HG03039 (cell line): ENCODE results near the gene OBSCN.

ENCODE experiments used
- ATAC-seq: cut with Tn5 transposase; IDR thresholded peaks from one replicate; pipeline ENCODE4 v1.9.1; 2021; ENCODE audit warnings: mild to moderate bottlenecking, moderate library complexity; ENCODE audit not compliant: unreplicated experiment

The OBSCN gene

GRCh38 chr1:228337711-228338520, 130.1 kb downstream of the OBSCN start:
- no peak for ATAC-seq

DNA sequence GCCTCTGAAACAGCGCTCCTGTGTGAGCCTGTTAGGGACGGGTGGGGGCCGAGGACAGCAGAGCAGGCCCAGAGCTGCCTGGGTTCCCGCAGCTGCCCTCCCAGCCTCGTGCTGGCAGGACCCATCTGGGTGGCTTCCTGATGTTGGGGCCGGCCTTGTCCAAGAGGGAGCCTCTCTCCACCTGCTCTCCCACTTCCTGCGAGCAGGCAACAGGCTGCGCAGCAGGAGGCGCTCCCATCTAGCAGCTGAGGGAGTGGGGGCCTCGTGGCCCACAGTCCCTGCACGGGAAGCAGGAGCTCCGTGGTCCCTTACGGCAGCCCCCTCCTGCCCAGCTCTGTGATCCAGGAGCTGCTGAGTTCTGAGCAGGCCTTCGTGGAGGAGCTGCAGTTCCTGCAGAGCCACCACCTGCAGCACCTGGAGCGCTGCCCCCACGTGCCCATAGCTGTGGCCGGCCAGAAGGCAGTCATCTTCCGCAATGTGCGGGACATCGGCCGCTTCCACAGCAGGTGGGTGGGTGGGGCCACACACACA, 130.7 kb downstream of the OBSCN start:
- no peak for ATAC-seq

DNA sequence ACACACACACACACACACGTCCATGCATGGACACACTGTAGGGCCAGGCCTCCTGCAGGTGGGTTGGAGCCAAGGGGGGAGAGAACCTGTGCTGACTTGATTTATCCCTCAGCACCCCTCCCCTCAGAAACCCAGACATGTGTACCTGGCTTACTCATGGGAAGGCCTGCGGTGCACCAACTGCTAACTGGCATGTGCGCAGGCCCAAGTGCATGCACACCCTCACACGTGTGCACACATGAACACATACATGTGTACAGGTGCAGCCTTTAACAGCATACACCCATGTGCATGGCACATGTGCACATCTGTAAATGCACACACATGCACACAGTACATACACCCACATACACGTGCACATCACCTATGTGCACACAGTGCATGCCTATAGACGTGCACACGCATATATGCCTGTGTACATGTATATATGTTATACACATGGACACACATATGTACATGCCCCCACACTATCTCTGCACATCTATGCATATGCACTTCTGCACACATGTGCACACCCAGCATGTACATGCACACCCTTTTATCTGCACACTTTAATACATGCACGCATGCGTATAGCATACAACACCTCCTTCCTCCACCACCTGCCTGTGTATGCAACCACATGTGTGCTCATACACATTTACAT, 131.3 kb downstream of the OBSCN start:
- ATAC-seq = no peak

GRCh38 chr1:228339766-228340685, 132.2 kb downstream of the OBSCN start:
- no peak for ATAC-seq

GRCh38 chr1:228340686-228341449, 133.0 kb downstream of the OBSCN start:
- ATAC-seq = no peak

- no peak for ATAC-seq
Measured at GRCh38 chr1:228341450-228341813, 133.6 kb downstream of the OBSCN start.

DNA sequence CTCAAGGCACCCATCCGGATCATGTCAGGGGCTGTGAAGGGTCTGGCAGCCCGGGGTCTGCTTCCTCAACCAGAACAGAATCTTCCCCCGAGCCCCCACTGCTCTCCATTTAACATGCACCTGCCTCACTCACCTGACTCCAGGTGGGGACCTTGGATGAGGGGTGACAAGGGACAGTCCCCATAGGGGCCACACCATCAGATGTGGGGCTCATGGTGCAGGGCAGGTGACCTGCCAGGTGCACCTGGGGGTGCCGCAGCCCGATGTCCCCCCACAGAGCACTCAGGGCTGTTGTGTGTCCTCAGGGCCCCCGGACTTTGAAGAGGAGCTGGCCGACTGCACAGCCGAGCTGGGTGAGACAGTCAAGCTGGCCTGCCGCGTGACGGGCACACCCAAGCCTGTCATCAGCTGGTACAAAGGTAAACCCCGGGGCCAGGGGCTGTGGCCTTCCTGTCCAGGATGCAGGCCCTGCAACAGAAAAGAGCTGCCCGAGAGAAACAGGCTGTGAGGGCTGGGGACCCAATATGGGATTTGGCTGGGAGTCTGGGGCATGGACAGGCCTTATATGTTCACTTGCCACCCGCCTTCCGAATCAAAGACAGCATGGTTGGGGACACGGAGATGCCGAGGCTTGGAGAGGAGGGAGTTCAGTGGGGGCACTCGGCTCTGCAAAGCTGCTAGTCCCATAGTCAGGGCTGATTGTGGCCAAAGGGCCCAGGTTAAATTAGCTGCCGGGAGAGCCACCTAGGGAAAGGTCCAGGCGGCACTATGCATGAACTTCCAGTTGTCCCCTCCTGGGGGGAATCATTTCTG, 134.2 kb downstream of the OBSCN start:
- ATAC-seq = no peak

- no peak for ATAC-seq
Measured at GRCh38 chr1:228342627-228343190, 134.9 kb downstream of the OBSCN start.

DNA sequence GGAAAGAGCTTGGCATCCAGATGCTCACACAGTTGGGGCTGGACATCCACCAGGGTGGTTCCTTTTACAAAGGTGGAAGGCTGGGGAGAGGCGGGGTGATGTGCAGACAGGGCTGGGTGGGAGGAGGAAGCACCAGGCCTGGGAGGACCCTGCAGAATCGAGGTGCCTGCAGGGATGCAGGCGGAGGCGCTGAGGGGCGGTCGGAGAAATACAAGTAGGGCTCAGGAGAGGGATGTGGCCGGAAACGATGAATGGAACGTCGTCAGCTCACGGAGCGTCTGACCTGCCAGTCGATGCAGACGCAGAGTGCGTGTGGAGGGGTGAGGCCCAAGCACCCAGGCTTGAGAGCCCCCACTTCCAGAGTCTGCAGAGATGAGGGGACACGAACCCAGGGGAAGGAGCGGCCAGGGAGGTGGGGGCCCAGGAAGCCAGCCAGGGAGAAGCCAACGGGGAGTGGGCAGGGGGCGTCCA, 135.4 kb downstream of the OBSCN start:
- no peak for ATAC-seq

DNA sequence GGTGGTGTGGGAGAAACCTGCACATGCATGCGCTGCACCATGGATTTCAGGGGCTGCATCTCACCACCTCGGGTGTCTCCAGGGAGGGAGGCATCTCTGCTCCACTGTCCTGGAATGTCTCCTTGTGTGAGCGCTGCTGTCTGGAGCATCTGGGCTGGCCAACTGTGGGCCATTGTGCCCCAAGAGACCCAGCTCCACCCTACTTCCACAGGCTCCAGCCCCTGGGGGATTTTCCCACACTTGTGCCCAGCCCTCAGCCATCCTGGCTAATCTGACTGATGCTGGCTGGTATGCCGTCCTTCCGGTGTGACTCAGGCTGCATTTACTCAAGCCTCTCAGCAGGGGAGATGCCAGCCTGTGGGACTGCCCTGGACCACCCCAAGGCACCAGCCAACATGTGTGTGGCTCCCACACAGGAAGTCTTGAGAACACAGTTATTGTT, 136.8 kb downstream of the OBSCN start:
- ATAC-seq = no peak

GRCh38 chr1:228345201-228345930, 137.5 kb downstream of the OBSCN start:
- ATAC-seq = no peak

DNA sequence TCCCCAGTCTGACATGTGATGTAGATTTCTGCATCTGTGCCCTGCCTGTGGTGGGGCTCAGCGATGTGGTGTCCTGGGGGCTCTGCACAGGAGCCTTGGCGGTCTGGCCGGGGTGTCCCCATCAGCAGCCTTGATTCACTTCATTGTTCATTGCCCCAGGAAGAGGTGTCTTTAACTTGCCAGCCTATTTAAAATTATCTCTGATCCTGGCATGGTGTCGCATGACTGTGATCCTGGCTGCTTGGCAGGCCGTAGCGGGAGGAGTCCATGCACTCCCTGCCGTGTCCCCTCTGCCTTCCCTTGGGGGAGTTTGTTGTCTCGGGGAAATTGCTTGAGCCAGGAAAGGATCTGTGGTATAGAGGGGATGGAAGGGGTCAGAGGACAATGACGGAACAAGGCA, 138.9 kb downstream of the OBSCN start:
- no peak for ATAC-seq

DNA sequence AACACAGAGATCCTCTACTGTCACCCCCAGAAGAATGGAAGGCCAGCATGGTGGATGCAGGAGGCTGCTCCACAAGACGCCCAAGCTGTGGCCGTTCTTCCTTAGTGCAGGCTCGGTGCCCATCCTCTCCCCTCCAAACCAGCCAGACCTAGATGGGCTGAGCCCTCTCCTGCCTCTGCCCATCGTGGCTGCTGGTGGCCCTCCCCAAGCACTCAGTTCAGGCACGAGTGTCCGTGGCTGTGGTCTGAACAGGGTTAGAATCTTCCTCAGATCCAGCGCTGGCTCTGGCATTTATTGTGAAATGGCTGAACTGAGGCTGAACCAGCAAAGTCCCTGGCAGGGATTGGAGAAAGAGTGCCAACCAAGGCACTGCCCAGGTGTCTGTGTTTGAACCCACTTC, 139.3 kb downstream of the OBSCN start:
- no peak for ATAC-seq

DNA sequence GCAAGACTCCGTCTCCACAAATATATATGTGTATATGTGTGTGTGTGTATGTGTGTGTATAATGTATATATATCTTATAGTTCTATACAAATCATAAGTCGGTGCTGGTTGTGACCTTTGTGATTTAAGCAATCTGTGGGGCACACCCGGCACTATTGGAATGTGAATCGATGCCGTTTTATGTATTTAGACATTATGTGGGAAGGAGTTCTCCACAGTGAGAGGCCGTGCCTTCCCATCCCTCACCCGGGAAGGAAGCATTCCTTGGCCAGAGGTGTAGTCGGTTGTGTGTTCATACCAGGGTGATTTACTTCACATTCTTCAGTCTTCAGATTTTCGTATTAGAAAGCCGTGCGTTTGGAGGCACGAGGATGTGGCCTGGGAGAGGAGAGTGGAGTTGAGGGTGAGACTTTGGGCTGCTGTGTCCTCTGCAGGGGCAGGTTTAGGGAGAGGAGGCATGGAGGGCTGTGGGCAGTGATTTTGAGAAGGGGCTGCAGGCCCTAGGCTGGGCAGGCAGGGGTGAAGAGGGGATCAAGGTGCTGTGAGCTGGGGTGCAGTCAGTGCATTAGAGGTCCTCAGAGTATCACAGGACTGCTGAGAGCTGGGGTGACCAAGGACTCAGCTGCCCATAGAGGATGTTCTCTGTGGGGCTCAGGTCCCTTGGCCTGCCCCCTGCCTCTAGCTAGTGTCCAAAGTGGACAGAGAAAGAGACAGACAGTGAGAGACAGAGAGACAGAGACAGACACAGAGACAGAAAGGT, 141.0 kb downstream of the OBSCN start:
- ATAC-seq = no peak

DNA sequence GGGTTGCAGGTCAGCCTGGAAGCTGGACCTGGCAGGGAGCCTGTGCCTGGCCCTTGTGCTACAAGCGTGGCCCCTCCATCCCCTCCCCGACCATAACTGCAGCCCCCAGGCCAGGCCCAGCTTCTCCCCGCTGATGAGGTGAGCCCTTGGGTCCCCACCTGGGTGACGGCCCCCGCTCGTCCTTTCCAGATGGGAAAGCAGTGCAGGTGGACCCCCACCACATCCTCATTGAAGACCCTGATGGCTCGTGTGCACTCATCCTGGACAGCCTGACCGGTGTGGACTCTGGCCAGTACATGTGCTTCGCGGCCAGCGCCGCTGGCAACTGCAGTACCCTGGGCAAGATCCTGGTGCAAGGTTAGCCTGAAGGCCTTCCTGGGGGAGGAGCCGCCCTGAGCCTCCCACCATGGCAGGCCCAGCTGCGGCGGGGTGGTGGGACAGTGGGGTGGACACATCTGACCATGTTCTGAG, 141.9 kb downstream of the OBSCN start:
- no peak for ATAC-seq

DNA sequence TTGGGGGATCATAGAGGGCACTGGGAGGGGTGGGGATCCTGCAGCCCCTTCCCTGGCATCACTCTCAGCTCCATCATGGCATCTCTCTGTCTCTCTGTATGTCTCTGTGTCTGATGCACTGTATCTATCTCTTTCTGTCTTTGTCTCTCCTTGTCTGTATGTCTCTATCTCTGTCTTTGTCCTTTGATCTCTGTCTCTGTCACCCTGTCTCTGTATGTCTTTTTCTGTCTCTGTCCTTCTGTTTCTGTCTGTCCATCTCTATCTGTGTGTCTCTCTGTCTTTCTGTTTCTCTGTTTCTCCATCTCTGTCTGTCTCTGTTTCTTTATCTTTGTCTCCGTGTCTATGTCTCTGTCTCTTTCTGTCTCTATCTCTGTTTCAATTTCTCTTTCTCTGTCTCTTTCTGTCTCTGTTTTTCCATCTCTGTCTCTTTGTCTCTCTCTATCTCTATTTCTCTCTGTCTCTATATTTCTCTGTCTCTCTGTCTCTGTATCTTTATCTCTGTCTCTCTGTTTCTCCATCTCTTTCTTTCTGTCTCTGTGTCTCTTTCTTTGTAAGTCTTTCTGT, 142.4 kb downstream of the OBSCN start:
- no peak for ATAC-seq
